ENCODE data around the gene TACO1.

GRCh38 chr17:63653050-63653449 lies 52.4 kb downstream of the TACO1 start:
- TF ChIP-seq EZH2phosphoT487 (IDR thresholded peaks at IDR 0.05; ENCODE audit: insufficient read depth, low read depth) (no peak), EZH2 (IDR thresholded peaks at IDR 0.05; ENCODE audit: insufficient read depth, poor library complexity, severe bottlenecking) (no peak)

Data from GM23248 (cell line).